Astrocyte (in vitro differentiated cells and primary cell): Measurements from ENCODE around the gene STXBP5. TPM values are rescaled to one million over a fixed set of nuclear protein-coding genes. Genes with fewer than 3 reads are reported as not detected.

Experiments
- DNase-seq: peaks from one replicate; pipeline ENCODE4 v3.0.0-alpha.2; 2010; ENCODE audit warnings: low read depth
- FAIRE-seq: peaks from 2 replicates; lab custom pipeline; 2011; peaks lifted over from hg19 to GRCh38; lab: Jason Lieb, UNC
- H2AFZ ChIP-seq: 2 replicates; pipeline ENCODE4 v1.6.0; 2012; ENCODE audit warnings: low read depth, low read length, inconsistent platforms
- H3K27ac ChIP-seq: 2 replicates; pipeline ENCODE4 v1.5.1; 2011; ENCODE audit warnings: low read depth, low read length, inconsistent platforms
- H3K27me3 ChIP-seq: 2 replicates; pipeline ENCODE4 v1.6.0; 2011; ENCODE audit warnings: low read length, inconsistent platforms; ENCODE audit not compliant: insufficient read depth
- H3K36me3 ChIP-seq: 2 replicates; pipeline ENCODE4 v1.5.1; 2011; ENCODE audit warnings: low read length, inconsistent platforms; ENCODE audit not compliant: insufficient read depth
- H3K4me1 ChIP-seq: 2 replicates; pipeline ENCODE4 v1.5.1; 2011; ENCODE audit warnings: low read length, inconsistent platforms; ENCODE audit not compliant: insufficient read depth
- H3K4me2 ChIP-seq: 2 replicates; pipeline ENCODE4 v1.6.0; 2012; ENCODE audit warnings: low read length, inconsistent platforms
- H3K4me3 ChIP-seq: 2 replicates; pipeline ENCODE4 v1.5.1; 2011; ENCODE audit warnings: low read depth, mild to moderate bottlenecking, low read length, inconsistent platforms; ENCODE audit not compliant: insufficient read depth
- H3K79me2 ChIP-seq: 2 replicates; pipeline ENCODE4 v1.6.0; 2012; ENCODE audit warnings: mild to moderate bottlenecking, low read length, inconsistent platforms; ENCODE audit not compliant: insufficient read depth
- H3K9ac ChIP-seq: 2 replicates; pipeline ENCODE4 v1.6.0; 2012; ENCODE audit warnings: mild to moderate bottlenecking, low read length, inconsistent platforms
- H3K9me3 ChIP-seq: 2 replicates; pipeline ENCODE4 v1.5.1; 2012; ENCODE audit warnings: low read depth, mild to moderate bottlenecking, low read length, inconsistent platforms; ENCODE audit not compliant: insufficient read depth
- H4K20me1 ChIP-seq: 2 replicates; pipeline ENCODE4 v1.6.0; 2012; ENCODE audit warnings: low read length, inconsistent platforms; ENCODE audit not compliant: insufficient read depth
- H3K27ac Mint-ChIP-seq: one replicate; pipeline ENCODE4 v1.8.0; 2021; ENCODE audit warnings: mild to moderate bottlenecking, mixed read lengths; ENCODE audit not compliant: unreplicated experiment
- H3K27me3 Mint-ChIP-seq: one replicate; pipeline ENCODE4 v1.8.0; 2021; ENCODE audit warnings: low read depth, mixed read lengths; ENCODE audit not compliant: unreplicated experiment
- H3K36me3 Mint-ChIP-seq: one replicate; pipeline ENCODE4 v1.8.0; 2021; ENCODE audit warnings: low read depth, mixed read lengths; ENCODE audit not compliant: unreplicated experiment
- H3K4me1 Mint-ChIP-seq: one replicate; pipeline ENCODE4 v1.8.0; 2021; ENCODE audit warnings: low read depth, mixed read lengths; ENCODE audit not compliant: unreplicated experiment
- H3K4me3 Mint-ChIP-seq: one replicate; pipeline ENCODE4 v1.8.0; 2021; ENCODE audit warnings: mild to moderate bottlenecking, moderate library complexity, mixed read lengths; ENCODE audit not compliant: unreplicated experiment
- H3K9me3 Mint-ChIP-seq: one replicate; pipeline ENCODE4 v1.8.0; 2021; ENCODE audit warnings: mild to moderate bottlenecking, mixed read lengths; ENCODE audit not compliant: unreplicated experiment
- CTCF ChIP-seq: IDR thresholded peaks from 2 replicates; pipeline ENCODE4 v1.5.1; 2011; ENCODE audit warnings: low read depth, mild to moderate bottlenecking, inconsistent platforms, low read length, moderate library complexity; ENCODE audit not compliant: insufficient read depth
- EZH2 ChIP-seq: IDR thresholded peaks from 2 replicates; pipeline ENCODE4 v1.6.1; 2012; ENCODE audit warnings: mild to moderate bottlenecking, low read length, inconsistent platforms; ENCODE audit not compliant: insufficient read depth
- total RNA-seq: library from RNA; stranded (reverse); gene quantifications from 2 replicates; pipeline ENCODE4 v1.2.1, GENCODE V29; 2021

Gene STXBP5
- total RNA-seq, 1 donor from 2014 or later: 25.7 TPM

GRCh38 chr6:147176795-147177194 is 27.4 kb upstream of the STXBP5 start:
- no peaks in the 10 kb centered on the region for H4K20me1 ChIP-seq
- Mint-ChIP-seq H3K36me3 (no peaks in the 10 kb centered on the region), H3K27me3 (no peaks in the 10 kb centered on the region), H3K4me3 (no peak overlapping the region), H3K27ac (no peak overlapping the region), H3K9me3 (no peaks in the 10 kb centered on the region), H3K4me1 (no peaks in the 10 kb centered on the region)
- H3K4me2 ChIP-seq: no peak overlapping the region
- H3K4me1 ChIP-seq: no peaks in the 10 kb centered on the region
- no peaks in the 10 kb centered on the region for H3K79me2 ChIP-seq
- H3K27me3 ChIP-seq: no peaks in the 10 kb centered on the region
- H3K9ac ChIP-seq: no peak overlapping the region
- no peak overlapping the region for H2AFZ ChIP-seq
- no peaks in the 10 kb centered on the region for H3K9me3 ChIP-seq
- H3K27ac ChIP-seq: no peak overlapping the region
- no peak for DNase-seq
- no peak overlapping the region for H3K4me3 ChIP-seq
- no peaks in the 10 kb centered on the region for H3K36me3 ChIP-seq
- no peak for FAIRE-seq
- no peak for TF ChIP-seq CTCF
- TF ChIP-seq EZH2: no peak

- H3K27ac ChIP-seq: no peak overlapping the region
- no peaks in the 10 kb centered on the region for H3K27me3 ChIP-seq
- no peaks in the 10 kb centered on the region for H3K4me1 ChIP-seq
- FAIRE-seq (peak; percentile 65), DNase-seq (peak; percentile 16)
- no peak overlapping the region for H3K4me2 ChIP-seq
- no peaks in the 10 kb centered on the region for H3K9me3 Mint-ChIP-seq
- TF ChIP-seq EZH2 (no peak), CTCF (no peak)
- no peak overlapping the region for H2AFZ ChIP-seq
- H3K27ac Mint-ChIP-seq: no peak overlapping the region
- no peaks in the 10 kb centered on the region for H3K4me1 Mint-ChIP-seq
- no peaks in the 10 kb centered on the region for H3K36me3 Mint-ChIP-seq
- no peak overlapping the region for H3K4me3 Mint-ChIP-seq
- no peak overlapping the region for H3K9ac ChIP-seq
- no peaks in the 10 kb centered on the region for H3K36me3 ChIP-seq
- H3K4me3 ChIP-seq: no peak overlapping the region
- no peaks in the 10 kb centered on the region for H4K20me1 ChIP-seq
- H3K79me2 ChIP-seq: no peaks in the 10 kb centered on the region
- no peaks in the 10 kb centered on the region for H3K9me3 ChIP-seq
- no peaks in the 10 kb centered on the region for H3K27me3 Mint-ChIP-seq
Measured at GRCh38 chr6:147177286-147177685, 26.9 kb upstream of the STXBP5 start.

GRCh38 chr6:147178355-147178754 is 25.9 kb upstream of the STXBP5 start:
- DNase-seq (no peak), FAIRE-seq (no peak)
- H2AFZ ChIP-seq: no peak overlapping the region
- H3K9ac ChIP-seq: no peak overlapping the region
- no peaks in the 10 kb centered on the region for H3K36me3 ChIP-seq
- Mint-ChIP-seq H3K4me3 (no peak overlapping the region), H3K4me1 (no peaks in the 10 kb centered on the region), H3K36me3 (no peaks in the 10 kb centered on the region), H3K27me3 (no peaks in the 10 kb centered on the region), H3K27ac (no peak overlapping the region), H3K9me3 (no peaks in the 10 kb centered on the region)
- no peaks in the 10 kb centered on the region for H3K9me3 ChIP-seq
- H3K27ac ChIP-seq: no peak overlapping the region
- no peaks in the 10 kb centered on the region for H4K20me1 ChIP-seq
- H3K79me2 ChIP-seq: no peaks in the 10 kb centered on the region
- no peak overlapping the region for H3K4me3 ChIP-seq
- no peak overlapping the region for H3K4me2 ChIP-seq
- no peaks in the 10 kb centered on the region for H3K27me3 ChIP-seq
- no peaks in the 10 kb centered on the region for H3K4me1 ChIP-seq
- no peak for TF ChIP-seq CTCF
